22Rv1 (cell line): ENCODE results near the gene ELOVL6.
"Not testable (repeated sequence)": the region's sequence is repeated elsewhere in the genome, so short reads cannot be mapped to it uniquely, and the experiment has no call there.

Experiments
- H3K27ac ChIP-seq: fragments of 450-650 bp; 2 replicates; pipeline ENCODE4 v1.5.1; 2017
- ZFX ChIP-seq: fragments of 450-650 bp; IDR thresholded peaks from 2 replicates; pipeline ENCODE4 v1.6.1; 2017; ENCODE audit warnings: antibody characterized with exemption, borderline replicate concordance
- TF ChIP-seq, protein P1 (sequence below): fragments of 450-650 bp; IDR thresholded peaks from 2 replicates; pipeline ENCODE4 v1.5.1; 2017; ENCODE audit warnings: mild to moderate bottlenecking

The ELOVL6 gene

DNA sequence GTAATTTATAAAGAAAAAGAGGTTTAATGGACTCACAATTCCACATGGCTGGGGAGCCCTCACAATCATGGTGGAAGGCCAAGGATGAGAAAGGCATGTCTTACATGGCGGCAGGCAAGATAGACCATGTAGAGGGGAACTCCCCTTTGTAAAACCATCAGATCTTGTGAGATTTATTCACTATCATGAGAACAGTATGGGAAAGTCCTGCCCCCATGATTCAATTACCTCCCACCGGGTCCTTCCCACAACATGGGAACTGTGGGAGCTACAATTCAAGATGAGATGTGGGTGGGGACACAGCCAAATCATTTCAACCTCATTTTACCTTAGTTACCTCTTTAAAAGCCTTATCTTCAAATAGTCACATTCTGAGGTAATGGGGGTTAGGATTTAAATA lies 30.9 kb upstream of the ELOVL6 start:
- no peak overlapping the region for H3K27ac ChIP-seq
- TF ChIP-seq, protein P1, sequence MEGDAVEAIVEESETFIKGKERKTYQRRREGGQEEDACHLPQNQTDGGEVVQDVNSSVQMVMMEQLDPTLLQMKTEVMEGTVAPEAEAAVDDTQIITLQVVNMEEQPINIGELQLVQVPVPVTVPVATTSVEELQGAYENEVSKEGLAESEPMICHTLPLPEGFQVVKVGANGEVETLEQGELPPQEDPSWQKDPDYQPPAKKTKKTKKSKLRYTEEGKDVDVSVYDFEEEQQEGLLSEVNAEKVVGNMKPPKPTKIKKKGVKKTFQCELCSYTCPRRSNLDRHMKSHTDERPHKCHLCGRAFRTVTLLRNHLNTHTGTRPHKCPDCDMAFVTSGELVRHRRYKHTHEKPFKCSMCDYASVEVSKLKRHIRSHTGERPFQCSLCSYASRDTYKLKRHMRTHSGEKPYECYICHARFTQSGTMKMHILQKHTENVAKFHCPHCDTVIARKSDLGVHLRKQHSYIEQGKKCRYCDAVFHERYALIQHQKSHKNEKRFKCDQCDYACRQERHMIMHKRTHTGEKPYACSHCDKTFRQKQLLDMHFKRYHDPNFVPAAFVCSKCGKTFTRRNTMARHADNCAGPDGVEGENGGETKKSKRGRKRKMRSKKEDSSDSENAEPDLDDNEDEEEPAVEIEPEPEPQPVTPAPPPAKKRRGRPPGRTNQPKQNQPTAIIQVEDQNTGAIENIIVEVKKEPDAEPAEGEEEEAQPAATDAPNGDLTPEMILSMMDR, result no peak
- TF ChIP-seq ZFX, result no peak

DNA sequence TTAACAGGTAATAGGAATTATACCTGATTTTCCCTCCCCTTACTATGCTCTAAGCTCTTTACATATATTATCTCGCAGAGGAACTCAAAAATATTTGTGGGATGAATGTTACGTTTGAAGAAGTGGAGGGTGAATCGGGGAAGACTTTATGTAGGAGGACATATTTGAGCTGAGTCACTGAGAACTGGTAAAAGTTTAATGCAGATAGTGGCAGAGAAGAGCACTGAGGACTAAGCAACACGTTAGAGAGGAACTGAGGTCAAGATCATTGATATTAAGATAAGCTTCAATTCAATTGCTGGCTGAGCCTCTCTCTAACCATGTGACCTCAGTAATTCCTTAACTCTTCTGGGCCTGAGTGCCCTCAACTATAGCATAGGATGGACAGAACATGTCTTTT lies 26.4 kb upstream of the ELOVL6 start:
- H3K27ac ChIP-seq, result no peak overlapping the region
- no peak for TF ChIP-seq ZFX
- TF ChIP-seq, protein P1, result no peak

DNA sequence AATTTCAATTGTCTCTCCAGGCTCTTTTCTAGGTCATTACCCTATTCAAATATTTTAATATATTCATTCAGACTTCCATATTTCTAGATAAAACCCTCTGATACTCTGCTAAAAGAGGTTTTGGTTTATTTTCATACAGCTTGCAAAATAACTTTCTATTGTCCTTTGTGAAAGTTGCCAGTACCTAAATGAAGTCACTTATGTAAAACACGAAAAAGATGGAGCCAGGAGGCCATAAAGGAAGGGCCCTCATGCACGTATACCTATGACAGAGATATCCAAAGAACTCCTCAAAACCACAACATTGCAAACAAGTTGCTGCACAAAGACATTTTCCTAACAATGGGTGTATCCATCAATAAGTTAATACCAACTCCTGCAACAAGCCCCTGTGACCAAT lies 25.7 kb upstream of the ELOVL6 start:
- TF ChIP-seq, protein P1, result no peak
- TF ChIP-seq ZFX, result no peak
- no peak overlapping the region for H3K27ac ChIP-seq

DNA sequence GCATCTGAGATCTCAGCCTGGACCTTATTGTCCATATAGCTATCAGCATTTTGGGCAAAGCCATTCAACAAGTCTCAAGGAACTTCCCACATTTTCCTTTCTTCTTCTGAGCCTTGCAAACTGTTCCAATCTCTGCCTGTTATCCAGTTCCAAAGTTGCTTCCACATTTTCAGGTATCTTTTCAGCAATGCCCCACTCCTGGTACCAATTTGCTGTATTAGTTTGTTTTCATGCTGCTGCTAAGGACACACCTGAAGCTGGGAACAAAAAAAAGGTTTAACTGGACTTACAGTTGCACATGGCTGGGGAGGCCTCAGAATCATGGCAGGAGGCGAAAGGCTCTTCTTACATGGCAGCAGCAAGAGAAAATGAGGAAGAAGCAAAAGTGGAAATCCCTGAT lies 20.5 kb upstream of the ELOVL6 start:
- not testable (repeated sequence) for H3K27ac ChIP-seq

DNA sequence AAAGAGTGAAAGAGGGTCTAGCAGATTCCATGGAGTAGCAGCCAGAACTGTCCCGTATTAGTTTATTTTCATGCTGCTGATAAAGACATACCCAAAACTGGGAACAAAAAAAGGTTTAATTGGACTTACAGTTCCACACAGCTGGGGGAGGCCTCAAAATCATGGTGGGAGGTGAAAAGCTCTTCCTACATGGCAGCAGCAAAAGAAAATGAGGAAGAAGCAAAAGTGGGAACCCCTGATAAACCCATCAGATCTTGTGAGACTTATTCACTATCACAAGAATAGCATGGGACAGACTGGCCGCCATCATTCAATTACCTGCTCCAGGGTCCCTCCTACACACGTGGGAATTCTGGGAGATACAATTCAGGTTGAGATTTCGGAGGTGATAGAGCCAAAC lies 18.8 kb upstream of the ELOVL6 start:
- not testable (repeated sequence) for H3K27ac ChIP-seq

DNA sequence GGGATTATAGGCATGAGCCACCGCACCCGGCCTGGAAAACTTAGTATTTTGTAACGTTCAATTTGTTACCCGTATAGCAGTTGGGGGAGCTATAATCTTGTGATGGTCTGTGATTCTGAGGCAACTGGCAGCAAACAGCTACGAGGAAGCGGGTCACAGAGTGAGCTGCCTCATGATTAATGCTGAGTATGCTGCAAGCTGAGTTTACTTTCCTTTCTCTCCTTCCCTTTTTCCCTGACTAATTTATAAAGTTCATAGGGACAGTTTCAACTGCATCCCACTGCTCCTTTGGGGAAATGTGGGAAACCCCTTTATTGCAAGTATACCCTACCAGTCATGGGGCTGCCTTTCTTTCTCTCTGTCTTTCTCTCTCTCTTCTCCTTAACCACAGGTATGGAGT lies 17.7 kb upstream of the ELOVL6 start:
- TF ChIP-seq ZFX, result no peak
- no peak overlapping the region for H3K27ac ChIP-seq

DNA sequence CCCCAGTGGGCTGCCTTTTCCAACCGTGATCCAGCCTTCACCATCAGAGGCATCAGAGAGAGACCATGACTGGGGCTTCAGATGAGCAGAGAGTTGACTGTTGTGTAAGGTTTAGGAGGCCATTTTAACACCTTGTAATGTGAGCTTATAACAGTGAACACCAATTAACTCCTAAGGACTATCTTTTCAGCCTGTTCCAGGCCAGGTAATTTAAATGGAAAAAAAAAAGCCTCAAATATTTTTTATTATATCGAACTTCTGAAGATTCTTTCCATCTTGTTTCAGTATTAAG lies 13.3 kb upstream of the ELOVL6 start:
- no peak for TF ChIP-seq ZFX
- TF ChIP-seq, protein P1, result no peak
- no peak overlapping the region for H3K27ac ChIP-seq

DNA sequence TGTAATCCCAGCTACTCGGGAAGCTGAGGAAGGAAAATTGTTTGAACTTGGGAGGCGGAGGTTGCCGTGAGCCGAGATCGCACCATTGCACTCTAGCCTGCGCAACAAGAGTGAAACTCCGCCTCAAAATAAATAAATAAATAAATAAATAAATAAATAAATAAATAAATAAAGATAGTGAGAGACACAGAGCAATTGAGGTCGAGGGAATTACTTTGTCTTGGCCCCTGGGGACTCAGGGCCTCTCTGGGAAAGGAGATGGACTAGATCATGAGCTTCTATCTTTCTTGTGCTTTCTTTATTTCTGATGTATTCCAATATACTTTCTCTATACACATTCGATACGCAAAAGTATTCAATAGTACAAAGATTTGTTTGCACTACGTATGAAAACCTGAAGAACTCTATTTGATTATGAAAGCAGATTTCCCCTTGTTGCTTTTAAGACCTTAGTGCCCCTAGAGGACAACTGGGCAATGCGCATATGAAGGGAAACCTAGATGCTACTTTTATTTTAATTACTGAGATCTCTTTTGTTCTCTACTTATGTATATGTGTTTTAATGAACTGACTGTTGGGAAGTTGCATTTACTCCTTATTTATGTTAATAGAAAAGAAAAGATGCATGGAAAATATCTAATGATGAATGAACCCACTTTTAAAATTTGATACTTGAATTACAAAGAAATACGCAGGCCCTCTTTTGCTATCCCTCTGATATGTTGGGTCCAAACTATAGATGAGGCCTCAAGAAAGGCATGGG lies 12.8 kb upstream of the ELOVL6 start:
- no peak for TF ChIP-seq ZFX
- TF ChIP-seq, protein P1, result peak; percentile 86

DNA sequence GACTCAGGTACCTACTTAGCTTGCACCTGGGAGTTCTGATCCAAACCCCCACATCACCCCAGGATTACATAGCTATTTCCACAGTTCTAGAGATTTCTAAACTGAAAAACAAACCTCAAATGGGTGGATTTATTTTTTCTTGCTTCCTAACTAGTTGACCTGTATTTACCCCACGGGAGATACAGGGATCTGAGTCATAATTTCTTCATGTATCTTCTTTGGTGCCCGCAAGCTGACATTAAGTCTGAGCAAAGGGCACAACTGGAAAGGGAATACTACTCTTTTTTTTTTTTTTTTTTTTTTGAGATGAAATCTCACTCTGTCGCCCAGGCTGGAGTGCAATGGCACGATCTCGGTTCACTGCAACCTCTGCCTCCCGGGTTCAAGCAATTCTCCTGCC lies 10.0 kb upstream of the ELOVL6 start:
- H3K27ac ChIP-seq, result no peak overlapping the region
- TF ChIP-seq ZFX, result no peak
- TF ChIP-seq, protein P1, result no peak

More for the DNA sequence above, 12.8 kb upstream of the ELOVL6 start:
- no peak overlapping the region for H3K27ac ChIP-seq
